NCI-H2227 treated with DMSO at 0.1 percent for 48 hours (cell line): ENCODE results near the gene THSD8.
"Not testable (repeated sequence)": the region's sequence is repeated elsewhere in the genome, so short reads cannot be mapped to it uniquely, and the experiment has no call there.

ENCODE experiments used
- DNase-seq: peaks from one replicate; lab custom pipeline; 2025; lab: John Stamatoyannopoulos, UW

THSD8 gene

DNA sequence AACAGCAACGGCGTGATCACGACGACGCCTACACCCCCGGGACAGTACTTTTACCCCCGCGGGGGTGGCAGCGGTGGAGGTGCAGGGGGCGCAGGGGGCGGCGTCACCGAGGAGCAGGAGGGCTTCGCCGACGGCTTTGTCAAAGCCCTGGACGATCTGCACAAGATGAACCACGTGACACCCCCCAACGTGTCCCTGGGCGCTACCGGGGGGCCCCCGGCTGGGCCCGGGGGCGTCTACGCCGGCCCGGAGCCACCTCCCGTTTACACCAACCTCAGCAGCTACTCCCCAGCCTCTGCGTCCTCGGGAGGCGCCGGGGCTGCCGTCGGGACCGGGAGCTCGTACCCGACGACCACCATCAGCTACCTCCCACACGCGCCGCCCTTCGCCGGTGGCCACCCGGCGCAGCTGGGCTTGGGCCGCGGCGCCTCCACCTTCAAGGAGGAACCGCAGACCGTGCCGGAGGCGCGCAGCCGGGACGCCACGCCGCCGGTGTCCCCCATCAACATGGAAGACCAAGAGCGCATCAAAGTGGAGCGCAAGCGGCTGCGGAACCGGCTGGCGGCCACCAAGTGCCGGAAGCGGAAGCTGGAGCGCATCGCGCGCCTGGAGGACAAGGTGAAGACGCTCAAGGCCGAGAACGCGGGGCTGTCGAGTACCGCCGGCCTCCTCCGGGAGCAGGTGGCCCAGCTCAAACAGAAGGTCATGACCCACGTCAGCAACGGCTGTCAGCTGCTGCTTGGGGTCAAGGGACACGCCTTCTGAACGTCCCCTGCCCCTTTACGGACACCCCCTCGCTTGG is 9.6 kb upstream of the THSD8 start:
- no peak for DNase-seq

- no peak for DNase-seq
Observed at GRCh38 chr19:12792853-12793289, 9.0 kb upstream of the THSD8 start.

DNA sequence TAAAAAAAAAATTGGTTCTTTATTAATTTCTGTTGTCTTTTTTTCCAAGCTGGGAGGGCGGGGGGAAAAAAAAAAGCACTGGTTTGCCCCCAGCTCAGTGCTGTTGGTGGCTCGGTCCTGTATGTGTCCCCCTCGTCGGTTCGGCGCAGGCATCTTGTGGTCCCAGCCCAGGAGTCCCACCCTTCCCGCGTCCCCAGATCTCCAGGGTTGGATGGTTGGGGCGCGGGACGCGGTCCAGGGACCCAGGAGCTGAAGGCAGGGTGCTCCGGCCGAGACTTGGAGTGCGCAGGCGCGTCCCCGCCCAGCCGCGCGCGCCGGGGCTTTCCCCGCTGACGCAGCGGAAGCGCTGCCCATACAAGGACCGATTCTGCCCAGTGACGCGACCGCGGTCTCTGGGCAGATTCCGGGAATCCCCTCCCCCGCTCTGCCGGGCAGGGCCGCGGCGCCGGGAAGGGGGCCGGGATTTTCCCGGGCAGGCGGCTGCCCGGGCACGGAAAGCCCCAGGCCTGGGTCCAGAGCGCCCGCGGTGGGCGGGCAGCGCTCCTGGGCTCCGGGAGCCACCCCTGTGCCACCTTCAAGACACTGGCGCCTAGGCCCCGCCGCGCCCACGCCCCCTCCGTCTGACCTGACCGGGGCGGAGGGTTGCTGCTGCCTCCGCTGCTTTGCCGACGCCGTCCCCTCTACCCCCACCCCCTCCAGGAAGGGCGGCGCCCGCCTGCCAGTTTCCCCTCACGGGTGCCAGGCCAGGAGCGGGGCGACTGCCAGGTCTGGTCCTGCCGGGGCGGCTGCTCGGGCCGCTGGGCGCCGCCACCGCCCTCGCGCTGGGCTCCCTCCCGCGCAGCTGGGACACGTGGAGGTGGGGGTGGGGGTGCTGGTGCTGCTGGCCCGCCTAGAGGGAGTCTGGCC is 8.3 kb upstream of the THSD8 start:
- DNase-seq = peak; percentile 81

GRCh38 chr19:12794196-12794941 is 7.5 kb upstream of the THSD8 start:
- DNase-seq = no peak

DNA sequence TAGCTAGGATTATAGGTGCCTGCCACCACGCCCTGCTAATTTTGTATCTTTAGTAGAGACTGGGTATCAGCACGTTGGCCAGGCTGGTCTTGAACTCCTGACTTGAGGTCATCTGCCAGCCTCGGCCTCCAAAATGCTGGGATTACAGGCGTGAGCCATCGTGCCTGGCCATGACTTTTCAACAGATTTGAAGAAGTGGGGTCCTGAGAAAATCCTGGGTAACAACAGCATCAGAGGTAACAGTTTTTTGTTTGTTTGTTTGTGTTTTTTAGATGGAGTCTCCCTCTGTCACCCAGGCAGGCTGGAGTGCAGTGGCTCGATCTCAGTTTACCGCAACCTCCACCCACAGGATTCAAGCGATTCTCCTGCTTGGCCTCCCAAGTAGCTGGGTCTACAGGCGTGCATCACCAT is 6.9 kb upstream of the THSD8 start:
- DNase-seq = no peak

DNA sequence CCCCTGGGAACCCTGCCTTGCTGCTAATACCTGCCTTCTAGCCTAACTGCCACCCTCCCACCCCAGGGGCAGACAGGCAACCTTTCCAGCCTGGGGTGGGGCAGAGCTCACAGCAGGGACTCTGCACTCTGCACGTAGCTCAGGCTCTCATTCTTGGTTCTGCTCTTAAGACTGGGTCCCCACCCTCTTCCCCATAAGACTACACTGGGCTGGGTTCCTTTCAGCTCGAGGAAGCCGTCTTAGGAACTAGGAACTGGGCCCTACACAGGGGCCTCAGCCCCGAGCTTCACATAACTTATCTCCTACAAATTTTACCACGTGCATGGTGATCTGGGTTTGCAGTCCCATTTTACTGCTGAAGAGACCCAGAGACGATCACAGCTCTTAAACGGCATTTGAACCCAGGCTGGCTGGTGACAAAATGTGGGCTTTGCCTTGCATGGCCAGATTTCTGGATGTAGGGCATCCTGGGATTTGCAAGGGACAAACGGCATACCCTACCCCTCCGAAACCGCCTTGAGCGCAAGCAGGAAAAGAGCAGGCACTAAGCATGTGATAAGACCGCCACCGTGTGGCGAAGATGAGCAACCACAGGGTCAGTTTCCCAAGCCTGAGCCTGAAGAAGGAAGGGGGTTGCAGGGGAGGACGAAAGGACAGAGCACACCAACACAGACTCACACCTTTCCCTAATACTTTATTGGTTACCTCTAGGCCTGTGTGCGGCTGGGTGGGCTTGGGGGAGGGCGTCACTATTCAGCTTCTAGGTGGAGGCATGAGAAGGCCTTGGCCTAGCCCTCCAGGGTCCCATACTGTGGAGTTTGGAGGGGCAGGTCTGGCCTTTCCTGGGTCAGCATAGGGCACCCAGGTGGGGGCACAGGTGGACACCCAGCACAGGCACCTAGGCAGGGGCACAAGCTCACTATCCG is 5.5 kb upstream of the THSD8 start:
- peak; percentile 61 for DNase-seq

DNA sequence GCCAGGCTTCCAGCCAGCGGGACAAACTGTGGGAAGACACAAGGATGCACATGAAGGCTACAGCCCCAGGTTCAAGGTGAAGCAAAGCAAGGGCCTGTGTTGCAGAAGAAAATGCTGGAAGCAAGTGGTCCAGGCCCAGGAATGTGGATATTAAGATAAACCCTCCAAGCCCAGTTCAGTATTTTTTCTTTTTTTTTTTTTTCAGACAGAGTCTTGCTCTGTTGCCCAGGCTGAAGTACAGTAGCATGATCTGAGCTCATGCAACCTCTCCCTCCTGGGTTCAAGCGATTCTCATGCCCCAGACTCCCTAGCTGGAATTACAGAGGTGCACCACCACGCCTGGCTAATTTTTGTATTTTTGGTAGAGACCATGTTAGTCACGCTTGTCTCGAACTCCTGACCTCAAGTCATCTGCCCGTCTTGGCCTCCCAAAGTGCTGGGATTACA is 4.7 kb upstream of the THSD8 start:
- no peak for DNase-seq

GRCh38 chr19:12797607-12798006 is 4.3 kb upstream of the THSD8 start:
- DNase-seq = not testable (repeated sequence)

DNA sequence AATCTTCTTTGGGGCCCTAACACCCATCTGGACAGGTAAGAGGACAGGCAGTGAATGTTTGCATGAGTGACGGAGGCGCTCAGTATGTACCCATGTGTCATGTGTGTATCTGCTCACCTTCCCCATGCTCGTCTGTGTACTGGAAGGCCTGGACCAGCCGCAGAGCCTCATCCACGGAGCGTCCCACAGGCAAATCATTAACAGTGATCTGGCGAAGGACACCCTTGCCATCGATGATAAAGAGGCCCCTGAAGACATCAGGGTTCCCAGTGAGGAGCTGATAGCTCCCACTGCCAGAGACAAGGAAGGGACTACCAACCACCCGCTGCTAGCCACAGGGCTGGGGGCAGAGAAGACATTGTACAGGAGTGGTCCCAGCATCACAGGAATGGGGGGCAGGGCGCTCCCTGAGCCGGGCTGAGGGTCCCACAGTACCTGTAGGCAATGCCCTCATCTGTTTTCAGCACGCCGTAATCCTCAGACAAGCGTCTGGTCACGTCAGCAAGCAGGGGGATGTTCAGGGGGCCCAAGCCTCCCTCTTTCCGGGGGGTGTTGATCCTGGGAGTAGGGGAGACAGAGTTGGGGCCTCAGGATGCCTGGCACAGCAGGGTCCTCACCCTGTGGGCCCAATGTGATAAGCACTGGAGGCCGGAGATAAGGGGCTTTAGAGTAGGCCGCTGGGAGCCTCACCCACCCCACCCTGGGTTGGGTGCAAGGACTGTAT is 2.0 kb upstream of the THSD8 start:
- no peak for DNase-seq

DNA sequence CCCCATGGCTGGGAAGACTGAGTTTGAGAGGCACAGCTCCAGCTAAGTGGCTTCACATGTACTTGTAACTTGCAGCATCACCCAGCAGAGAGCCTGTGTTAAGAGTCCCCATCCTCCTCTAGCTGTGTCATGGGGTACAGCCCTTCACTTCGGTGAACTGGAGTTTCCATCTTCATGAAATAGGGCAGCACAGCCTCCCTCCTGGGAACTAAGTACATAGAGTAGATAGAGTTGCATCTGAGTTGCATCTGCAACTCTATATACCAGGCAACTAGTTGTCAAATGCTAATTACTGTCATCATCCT is 1.5 kb upstream of the THSD8 start:
- DNase-seq = no peak

- no peak for DNase-seq
Observed at GRCh38 chr19:12800923-12801465, 875 bp upstream of the THSD8 start.

- DNase-seq = no peak
Observed at GRCh38 chr19:12802267-12803106, 618 bp downstream of the THSD8 start.

GRCh38 chr19:12804051-12804450 is 2.2 kb downstream of the THSD8 start:
- DNase-seq = no peak

DNA sequence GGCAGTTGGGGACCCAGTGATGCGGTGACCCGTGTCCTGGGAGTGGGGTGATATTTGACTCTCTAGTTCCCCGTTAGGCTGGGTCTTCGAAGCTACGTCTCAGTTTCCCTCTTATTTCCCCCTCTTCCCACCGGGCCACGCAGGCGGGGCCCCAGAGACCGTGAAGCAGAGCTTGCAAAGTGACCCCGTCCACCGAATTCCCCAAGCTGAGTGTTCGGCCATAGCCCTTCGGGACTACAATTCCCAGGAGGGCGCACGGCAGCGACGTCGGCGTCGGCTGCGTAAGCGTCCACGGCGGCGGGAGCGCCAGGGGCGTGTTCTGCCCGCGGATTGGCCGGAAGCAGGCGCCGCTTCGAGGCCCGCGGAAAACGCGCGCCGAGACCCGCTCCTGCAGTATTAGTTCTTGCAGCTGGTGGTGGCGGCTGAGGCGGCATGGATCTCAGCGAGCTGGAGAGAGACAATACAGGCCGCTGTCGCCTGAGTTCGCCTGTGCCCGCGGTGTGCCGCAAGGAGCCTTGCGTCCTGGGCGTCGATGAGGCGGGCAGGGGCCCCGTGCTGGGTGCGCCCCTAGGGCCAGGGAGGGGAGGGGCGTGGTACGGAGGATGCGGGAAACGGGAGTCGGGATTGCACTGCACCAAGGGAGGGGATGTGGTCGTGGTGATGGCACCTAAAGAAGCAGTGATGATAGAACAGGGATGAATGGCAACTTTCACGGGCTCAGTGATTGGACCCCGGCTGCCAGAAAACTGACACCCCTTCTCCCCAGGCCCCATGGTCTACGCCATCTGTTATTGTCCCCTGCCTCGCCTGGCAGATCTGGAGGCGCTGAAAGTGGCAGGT is 4.6 kb downstream of the THSD8 start, which contains the start of gene RNASEH2A:
Gene RNASEH2A (plus strand): TSS at position 343 of the 840 bp plus-strand sequence. CDS start 90 bp downstream, at position 433.
- peak; percentile 63 for DNase-seq

GRCh38 chr19:12815088-12815487 is 13.2 kb downstream of the THSD8 start:
- no peak for DNase-seq

- DNase-seq = not testable (repeated sequence)
Observed at GRCh38 chr19:12817188-12817587, 15.3 kb downstream of the THSD8 start.

- not testable (repeated sequence) for DNase-seq
Observed at GRCh38 chr19:12817810-12818209, 15.9 kb downstream of the THSD8 start.

- no peak for DNase-seq
Observed at GRCh38 chr19:12821761-12822160, 19.9 kb downstream of the THSD8 start.
